Pons (tissue), 1 donor: Measurements from ENCODE around the gene INSC.
"Not testable (repeated sequence)": the region's sequence is repeated elsewhere in the genome, so short reads cannot be mapped to it uniquely, and the experiment has no call there.

Source experiments
- DNase-seq: peaks from one replicate; pipeline ENCODE4 v3.0.0-alpha.2; 2016; ENCODE audit warnings: low spot score

The INSC gene, protein sequence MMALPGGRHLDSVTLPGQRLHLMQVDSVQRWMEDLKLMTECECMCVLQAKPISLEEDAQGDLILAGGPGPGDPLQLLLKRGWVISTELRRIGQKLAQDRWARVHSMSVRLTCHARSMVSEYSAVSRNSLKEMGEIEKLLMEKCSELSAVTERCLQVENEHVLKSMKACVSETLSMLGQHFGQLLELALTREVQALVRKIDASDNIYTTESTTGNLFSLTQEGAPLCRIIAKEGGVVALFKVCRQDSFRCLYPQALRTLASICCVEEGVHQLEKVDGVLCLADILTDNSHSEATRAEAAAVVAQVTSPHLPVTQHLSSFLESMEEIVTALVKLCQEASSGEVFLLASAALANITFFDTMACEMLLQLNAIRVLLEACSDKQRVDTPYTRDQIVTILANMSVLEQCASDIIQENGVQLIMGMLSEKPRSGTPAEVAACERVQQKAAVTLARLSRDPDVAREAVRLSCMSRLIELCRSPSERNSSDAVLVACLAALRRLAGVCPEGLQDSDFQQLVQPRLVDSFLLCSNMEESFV

DNA sequence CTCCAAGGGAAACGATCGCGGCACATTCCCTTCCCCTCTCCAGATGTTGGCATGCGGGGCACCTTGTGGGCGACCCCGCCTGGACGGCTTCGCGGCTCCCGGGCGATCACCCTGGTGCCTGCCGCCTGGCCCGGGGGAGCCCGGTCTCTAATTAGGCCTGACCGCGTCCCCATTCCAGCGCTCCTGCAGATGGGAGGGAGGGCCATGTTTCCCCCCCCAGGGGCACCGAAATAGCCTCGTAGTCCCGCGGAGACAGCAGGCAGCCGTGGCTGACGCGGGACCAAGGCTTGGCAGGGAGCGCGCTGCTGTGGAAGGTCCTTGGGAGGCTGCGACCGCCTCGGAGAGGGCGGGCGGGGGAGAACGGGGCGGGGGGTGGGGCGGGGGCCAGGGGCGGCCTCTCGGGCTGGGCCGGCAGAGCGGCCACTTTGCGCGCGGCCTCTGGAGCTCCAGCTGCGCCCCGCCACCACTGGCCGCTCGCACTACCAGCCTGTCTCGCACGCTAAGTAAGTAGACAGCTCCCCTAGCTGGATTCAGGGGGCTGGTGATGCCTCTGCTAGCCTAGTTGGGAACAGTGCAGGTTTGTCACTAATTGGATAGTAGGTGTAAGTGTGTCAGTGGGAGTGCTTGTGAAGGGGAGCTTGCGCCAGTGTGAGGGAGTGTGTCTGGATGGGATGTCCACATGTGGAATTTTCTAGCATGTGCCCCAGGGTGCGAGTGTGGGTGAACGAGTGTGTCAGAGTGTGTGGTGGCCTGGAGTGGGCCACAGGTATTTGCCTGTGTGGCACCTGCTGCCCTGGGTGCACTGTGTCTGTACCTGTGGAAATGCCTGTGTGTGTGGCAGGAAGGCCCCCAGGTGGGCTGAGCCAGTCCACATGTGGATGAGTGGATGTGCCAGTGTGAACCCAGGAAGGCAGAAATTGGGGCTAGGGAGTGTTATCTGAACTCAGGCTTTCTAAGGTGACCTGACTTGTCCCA lies at the start of gene INSC:
TSS of gene INSC (plus strand) at position 423 of the 975 bp plus-strand sequence. CDS start 34,252 bp downstream, outside the sequence.
- no peak for DNase-seq

DNA sequence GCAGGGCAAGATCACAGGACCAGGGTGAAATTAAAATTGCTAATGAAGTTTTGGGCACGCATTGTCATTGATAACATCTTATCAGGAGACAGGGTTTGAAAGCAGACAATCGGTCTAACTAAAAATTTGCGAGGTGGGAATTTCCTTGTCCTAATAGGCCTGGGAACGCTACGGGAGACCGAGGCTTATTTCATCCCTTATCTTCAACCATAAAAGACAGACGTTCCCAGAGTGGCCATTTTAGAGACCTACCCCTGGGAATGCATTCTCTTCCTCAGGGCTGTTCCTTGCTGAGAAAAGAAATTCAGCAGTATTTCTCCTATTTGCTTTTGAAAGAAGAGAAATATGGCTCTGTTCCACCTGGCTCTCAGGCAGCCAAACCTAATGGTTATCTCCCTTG lies 45.0 kb upstream of the INSC start:
- not testable (repeated sequence) for DNase-seq

DNA sequence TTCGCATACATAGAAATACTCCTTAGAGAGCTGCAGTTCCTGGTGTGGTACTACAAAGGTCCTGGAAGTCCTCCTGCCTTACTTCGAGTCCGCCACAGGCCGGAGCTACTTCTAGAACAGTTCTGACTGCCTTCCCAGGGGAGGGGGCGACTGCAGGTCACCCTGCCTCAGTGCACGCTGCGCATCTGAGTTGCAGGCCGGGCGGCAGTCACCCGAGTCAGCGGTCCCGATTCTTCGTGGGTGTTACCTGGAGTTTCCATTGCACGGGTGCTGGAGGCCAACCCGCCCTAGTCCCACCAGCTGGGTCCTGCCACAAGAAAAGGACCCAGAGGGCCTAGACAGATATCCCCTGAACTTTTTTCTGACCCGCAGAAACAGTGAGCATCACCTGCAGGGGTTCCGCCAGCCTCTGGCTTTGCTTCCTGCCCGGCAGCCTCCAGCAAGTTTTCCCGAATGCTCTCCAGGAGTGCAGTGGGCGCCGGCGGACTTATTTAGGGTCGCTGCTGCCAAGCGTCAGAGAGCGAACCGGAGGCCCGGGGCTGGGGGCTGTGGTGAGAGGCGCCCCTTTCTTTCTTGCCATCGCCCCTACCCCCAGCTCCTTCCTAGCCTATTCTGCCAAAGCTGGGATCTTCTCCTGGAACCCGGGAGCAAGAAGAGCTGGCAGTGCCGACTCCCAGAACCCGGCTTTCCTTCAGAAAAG lies 43.0 kb upstream of the INSC start:
- no peak for DNase-seq

DNA sequence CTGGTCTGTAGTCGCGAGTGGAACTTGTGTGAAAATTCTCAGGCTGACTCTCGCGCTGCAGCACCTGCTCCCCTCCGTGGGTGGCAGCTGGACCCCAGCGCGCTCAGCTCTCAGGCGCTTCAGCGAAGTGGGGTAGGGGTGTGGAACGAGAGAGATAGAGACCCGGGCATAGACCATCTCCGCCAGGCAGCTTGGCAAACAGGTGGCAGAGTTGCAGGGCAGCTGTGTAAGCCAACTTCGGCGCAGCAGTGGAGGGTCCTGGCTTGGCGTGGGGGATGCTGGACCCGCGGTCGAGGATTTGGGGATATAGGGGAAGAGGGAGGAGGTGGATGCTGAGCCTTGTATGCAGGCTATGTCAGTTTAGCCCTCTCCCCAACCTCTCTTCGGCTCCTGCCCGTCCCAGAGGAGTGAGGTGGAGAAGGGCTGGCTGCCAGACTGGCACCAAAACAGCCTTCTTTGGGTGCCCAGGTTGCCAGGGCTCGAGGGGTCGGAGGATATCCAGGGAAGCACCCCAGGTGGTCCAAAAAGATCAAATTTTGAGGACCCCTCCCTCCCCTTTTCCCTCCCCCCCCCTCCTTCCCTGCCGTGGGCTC lies 42.1 kb upstream of the INSC start:
- no peak for DNase-seq

DNA sequence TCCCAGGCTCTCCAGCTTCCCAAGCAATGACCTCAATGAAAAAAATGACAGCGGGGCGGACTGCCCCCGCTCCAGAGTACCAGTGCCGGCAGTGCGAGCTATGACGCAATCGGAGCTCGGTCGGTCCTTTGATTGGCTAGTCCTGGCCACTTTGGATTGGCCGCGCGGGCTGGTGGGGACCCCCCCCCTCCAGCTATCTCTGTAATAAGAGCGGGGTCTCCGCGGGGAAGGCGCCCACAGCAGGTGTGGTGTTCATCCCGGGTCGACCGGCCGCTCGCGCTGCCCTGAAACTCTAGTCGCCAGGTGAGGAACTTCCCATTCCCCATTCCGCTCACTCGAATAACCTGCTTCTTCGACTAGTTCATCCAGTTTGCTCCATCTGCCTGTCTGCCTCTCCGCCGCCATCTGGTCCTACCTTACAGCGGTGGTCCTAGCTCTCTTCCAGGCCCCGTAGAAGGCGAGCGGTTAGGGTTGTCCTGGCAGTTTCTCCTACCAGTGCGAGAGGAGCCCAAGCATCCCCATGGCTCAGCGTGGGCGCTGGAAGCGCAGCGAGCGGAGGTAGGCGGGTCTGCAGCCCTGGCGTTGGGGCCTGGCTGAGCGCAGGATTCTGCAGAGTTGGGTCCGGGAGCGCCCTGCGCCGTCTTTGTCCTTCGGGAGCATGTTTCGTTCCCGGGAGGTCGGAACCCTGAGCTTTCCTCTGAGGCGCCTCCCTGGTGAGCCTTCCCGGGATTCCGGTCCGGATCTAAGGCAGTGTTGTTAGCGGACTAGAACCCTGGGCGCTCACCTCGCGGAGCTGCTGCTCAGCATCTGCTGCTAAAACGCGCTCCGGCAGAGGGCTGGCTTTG lies 41.1 kb upstream of the INSC start, which contains the start of gene CALCB:
TSS of gene CALCB (plus strand) at position 233 of the 845 bp plus-strand sequence. CDS start 1,126 bp downstream, outside the sequence.
- no peak for DNase-seq

DNA sequence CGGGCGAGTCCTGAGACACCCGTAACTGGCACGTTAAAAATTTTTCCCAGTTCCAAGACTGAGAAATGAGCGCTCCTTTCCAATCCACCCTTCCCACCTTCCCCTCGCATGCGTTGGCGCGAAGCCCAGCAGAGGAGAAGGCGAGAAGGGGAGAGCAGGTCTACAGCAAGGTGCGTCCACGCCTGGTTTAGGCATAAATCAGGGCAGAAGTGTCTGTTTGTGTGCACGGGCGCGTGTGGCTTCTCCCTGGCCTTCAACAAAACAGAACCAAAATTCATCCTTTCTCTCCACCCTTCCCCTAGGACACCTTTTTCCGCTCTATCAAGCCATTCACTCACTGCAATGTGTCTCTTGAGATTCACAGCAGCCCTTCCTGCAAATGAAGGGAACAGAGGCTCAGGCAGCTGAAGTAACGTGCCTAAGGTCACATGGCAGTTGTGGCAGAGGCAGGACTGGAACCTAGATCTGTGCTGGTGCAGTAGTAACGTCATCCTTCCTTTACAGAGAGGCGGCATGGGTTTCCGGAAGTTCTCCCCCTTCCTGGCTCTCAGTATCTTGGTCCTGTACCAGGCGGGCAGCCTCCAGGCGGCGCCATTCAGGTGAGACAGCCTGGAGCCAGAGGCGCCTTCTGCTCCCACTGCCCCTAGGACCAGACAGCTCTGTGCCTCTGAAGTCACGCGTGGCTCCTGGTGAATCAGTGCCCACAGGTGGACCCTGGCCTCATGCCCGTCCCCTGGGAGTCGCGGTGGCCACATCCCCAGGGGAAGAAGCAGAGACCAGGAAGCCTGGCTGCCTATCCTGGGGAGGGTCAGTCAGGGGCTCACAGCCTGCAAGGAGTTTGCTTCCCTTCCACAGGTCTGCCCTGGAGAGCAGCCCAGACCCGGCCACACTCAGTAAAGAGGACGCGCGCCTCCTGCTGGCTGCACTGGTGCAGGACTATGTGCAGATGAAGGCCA lies 40.2 kb upstream of the INSC start:
- DNase-seq: peak; percentile 61

DNA sequence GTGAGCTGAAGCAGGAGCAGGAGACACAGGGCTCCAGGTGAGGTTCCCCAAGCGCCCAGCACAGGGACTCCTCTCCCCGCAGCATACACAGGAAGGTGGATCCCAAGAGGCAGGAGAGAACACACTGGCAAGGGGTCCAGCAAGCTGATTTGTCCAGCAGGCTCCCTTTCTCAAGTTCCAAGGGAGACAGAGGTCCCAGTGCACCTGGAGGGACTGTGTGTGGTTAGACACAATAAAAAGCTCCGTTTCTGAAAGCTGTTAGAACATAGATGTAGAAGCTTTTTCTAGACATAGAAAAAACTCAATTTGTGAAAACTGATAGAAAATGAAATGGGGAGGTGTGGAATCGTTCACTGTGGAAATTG lies 39.6 kb upstream of the INSC start:
- DNase-seq: no peak

DNA sequence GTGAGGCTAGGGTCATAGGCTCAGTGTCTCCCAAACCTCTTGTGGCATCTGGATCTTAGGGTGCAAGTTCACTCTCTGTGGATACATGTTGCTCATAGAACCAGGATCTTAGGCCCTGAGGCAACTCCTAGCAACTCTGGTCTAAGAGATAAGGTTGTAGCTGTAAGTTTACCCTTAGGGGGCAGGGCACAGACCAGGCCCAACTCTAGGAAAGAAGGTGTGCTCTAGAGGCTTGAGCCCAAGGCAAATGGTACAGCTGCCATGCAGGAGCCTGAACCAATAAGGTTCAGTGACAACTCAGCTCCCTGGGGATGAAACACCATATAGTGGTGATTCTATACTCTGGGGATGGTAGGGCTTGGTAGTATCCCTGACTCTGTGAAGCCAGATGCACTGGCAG lies 23.5 kb upstream of the INSC start:
- DNase-seq: no peak

DNA sequence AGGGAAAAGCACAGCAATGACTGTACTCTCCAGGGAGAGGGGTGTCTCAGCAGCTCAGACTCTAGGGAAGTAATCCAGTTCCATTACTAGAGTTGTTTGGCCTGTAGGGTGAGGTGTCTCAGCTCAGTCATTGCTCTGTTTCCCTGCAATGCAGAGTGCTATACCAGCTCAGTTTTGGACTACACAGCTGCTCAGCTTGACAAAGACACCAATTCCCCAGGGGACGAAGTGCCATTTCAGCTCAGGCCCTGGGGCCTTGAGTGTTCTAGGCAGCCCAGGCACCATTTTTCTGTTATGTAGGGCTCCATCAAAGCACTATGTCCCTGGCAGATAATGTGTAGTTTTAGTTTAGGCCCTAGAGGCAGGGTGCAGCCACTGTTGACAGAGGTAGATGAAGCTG lies 23.1 kb upstream of the INSC start:
- no peak for DNase-seq

DNA sequence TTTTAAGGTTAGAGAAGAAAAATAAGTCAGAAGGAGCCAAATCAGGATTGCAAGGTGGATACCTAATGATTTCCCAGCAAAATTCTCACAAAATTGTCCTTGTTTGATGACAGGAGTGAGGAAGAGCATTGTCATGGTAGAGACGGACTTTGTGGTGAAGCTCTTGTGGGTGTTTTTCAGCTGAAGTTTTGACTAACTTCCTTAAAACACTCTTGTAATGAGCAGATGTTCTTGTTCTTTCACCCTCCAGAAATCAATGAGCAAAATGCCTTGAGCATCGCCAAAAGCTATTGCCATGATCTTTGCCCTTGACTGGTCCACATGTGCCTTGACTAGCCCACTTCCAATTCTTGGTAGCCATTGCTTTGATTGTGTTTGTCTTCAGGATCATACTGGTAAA lies 21.3 kb upstream of the INSC start:
- DNase-seq: no peak

DNA sequence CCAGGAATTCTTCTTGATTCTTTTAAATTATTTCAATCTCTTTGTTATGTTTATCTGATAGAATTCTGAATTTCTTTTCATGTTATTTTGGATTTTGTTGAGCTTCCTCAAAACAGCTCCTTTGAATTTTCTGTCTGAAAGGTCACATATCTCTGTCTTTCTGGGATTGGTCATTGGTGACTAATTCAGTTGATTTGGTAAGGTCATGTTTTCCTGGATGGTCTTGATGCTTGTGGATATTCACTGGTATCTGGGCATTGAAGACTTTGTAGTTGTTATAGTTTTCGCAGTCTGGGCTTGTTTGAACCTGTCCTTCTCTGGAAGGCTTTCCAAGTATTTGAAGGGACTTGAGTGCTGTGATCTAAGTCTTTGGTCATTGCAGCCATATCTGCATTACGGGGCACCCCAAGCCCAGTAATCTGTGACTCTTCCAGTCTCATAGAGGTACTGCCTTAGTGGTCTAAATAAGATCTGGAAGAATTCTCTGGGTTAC lies 18.9 kb upstream of the INSC start:
- no peak for DNase-seq

DNA sequence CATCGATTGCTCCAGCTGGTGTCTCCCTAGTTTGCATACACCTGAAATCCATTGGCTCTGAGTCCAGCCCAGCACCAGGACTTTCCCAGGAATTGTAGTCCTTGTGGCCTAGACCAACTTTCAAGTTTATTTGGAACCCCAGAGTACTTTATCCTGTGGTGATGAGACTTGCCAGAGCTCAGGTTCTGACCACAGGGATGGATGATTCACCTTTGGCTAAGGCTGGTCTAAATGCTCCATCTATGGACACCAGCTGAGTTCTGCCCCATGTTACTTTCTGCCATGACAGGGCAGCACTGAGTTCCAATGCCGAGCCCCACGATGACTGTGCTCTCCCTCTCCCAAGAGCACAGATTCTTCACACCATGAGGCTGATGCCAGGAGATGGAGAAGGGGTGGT lies 17.3 kb upstream of the INSC start:
- DNase-seq: no peak

DNA sequence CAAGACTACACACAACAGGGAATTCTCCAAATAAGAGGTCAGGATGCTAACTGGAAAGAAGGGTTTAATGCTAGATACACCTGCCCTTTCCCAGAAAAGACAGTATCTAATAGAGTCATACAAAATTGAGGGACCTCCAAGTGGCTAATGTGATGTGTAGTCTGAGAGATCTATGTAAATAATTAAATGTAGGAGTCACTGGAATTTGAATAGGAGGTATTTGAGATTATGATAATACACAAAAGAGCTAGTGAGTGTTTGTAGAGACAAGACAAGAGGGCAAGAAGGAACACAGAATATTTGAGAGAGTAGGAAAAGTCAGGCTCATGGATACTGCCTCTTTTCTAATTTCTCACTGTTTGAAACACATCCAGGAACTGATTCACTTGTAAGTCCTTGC lies 15.5 kb upstream of the INSC start:
- no peak for DNase-seq

DNA sequence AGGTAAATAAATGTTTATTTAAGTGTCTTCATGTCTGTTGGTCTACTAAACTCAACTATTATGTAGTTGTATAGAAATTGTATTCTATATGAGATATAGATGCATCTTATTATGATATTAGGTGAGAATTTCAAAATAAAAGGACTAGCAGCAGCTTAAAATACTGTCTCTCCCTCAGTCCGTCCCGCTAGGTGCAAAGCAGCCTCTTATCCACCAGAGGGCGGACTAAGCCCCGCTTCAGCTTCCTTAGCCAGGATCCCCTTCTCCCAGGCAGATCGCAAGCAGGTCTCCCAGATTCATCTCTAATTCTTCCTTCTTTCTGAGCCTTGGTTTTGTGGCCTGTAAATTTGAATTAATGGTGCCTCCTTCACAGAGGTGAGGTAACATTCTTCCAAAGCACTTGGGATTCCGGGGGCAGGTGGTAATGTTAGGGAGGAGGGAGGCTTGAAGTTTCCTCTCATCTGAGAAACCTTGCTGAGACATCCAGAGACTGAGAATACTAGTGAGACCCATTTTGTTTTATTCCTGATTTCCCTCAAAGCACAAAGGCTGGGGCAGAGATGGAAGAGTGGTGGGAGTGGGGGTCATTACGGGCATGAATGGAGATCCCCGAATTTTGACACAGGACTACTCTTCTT lies 13.5 kb upstream of the INSC start:
- DNase-seq: peak; percentile 75

DNA sequence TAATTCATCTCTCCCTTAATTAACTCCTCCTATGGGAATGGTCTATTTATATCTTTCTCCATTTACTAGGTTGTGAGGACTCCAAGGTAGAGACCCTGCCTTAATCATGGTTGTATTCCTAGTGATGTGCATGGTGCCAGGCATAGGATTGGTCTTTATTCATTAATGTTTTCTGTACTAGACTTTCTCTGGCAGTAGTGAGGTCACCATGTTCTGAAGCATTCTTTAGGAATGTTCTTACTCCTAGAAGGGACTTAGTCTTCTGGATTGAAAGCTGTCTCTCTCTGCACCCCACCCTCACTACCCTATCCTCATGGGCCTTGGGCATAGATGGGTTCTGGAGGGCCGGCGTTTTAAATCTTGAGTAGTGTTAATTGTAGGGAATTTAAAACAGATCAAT lies 10.6 kb upstream of the INSC start:
- no peak for DNase-seq

DNA sequence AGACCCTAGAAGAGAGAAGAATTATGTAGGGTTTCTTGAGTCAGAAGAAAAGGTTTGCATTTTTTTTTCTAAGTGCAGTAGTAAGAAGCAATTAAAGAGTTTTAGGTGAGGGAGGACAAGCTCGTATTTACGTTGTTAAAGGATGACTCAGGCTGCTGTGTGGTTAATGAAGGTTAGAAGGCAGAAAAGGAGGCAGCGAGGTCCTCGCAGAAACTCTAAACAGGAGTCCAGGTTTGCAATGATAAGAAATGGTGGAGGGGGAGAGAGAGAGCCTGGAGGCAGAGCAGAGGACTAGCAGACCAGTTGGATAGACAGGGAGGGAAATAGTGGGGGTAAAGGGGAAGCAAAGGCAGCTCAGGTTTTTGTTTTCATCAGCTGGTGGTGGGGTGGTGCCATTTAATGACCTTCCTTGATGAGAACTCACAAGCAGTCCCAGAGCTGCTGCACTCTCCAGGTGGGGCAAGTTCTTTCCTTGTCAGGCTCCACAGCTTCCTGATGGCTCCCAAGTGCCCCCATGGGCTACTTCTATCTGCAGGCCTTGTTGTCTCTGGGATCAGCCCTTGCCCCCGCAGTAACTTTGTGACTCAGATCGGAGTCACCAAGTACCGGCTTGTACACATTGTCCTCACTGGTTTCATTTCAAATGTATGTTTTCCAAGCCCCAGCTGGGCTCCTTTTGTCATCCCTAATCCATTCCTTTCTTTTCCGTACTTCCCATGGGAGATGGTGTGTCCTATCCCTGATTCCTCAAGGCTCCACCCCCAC lies 8.3 kb upstream of the INSC start:
- no peak for DNase-seq

DNA sequence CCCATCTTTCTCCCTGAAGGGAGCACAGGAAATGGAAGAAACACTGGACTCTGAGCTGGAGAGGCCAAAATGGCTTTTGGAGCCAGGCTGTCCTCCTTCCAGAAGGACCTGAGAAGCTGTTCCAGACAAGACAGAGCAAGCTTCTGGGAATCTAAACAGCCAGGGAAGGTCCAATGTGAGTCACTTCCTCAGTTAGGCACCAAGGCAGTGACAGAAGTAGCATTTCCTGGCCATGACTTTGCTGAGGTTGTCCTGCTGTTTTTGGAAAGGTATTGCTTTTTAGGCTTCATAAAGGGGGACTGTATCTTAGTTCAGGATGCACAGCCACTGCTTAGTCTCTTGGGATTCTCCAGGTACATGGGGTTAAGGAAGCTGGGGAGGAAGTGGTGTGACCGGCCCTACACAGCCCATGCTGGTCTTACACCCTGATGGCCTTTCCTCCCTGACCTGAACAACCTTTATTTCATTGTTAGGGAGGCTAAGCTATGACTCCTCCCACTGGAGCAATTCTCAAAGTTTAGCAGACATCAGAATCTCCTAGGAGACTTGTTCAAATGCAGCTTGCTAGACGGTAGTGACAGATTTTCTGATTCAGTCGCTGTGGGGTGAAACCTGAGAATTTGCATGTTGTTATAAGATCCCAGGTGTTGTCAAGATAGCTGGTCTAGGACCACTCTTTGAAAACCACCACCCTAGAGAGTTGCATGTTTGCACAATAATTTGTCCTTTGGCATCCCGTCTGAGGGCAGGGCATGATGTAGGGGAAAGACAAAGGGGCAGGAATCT lies 6.8 kb upstream of the INSC start:
- DNase-seq: no peak
